Breast epithelium (tissue), 3 donors: ENCODE results near the gene LPP.

Source experiments
- CTCF ChIP-seq, 3 donors: fragments of 450-650 bp; IDR thresholded peaks; one replicate each; pipeline ENCODE4 v1.5.1; 2016 to 2017; ENCODE audit warnings: antibody characterized with exemption in 3 of 3, mild to moderate bottlenecking in 3 of 3, moderate library complexity in 3 of 3
- POLR2A ChIP-seq: fragments of 450-650 bp; IDR thresholded peaks from one replicate; pipeline ENCODE4 v1.6.1; 2016; ENCODE audit warnings: antibody characterized with exemption, mild to moderate bottlenecking, moderate library complexity

GRCh38 chr3:188380722-188381121 is 226.8 kb downstream of the LPP start:
- TF ChIP-seq CTCF (IDR thresholded peaks at IDR 0.05) (no peak), POLR2A (no peak)
